Measurements from ENCODE around the gene TADA2A.

TADA2A gene

DNA sequence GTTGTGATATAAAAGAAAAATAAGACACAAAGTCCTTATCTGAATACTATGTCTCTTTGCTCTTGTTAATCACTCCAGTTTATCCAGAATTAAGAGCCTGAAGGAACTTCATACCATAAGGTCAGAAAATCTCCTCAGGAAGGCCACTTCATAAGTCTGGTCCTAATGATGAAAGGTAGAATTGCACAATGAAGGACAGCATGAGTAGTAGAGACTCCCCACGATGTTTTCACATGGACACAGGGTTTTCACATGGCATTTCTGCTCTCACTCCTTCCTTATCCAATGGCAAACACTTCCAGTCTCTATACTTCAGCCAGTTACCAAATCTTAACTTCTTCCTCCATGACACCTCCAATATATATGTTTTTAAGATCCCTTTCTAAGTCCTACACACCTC is 41.1 kb upstream of the TADA2A start:
- TF ChIP-seq, protein P1, sequence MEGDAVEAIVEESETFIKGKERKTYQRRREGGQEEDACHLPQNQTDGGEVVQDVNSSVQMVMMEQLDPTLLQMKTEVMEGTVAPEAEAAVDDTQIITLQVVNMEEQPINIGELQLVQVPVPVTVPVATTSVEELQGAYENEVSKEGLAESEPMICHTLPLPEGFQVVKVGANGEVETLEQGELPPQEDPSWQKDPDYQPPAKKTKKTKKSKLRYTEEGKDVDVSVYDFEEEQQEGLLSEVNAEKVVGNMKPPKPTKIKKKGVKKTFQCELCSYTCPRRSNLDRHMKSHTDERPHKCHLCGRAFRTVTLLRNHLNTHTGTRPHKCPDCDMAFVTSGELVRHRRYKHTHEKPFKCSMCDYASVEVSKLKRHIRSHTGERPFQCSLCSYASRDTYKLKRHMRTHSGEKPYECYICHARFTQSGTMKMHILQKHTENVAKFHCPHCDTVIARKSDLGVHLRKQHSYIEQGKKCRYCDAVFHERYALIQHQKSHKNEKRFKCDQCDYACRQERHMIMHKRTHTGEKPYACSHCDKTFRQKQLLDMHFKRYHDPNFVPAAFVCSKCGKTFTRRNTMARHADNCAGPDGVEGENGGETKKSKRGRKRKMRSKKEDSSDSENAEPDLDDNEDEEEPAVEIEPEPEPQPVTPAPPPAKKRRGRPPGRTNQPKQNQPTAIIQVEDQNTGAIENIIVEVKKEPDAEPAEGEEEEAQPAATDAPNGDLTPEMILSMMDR (IDR thresholded peaks at IDR 0.05; ENCODE audit: low read depth, low read length) = no peak
- no peak for DNase-seq (ENCODE audit: extremely low read depth, low read depth)

DNA sequence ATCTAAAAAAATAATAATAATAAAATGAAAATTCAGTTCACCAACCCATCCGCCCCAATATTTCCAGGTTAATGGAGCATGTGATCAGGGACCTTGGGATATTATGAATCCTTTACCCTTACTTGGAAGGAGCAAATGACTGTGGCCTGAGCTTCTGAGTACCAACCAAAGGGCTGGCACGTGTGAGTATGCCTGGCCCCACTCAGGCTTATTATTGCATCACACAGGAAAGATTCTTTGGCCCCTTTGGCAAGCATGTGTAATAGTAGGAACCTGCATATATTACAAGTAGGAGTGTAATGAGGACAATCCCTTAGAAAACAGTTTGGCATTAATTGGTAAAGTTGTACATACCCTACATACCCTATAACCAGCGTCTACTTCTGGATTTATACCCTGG is 38.1 kb upstream of the TADA2A start:
- DNase-seq (ENCODE audit: extremely low read depth, low read depth) = no peak
- TF ChIP-seq, protein P1 (IDR thresholded peaks at IDR 0.05; ENCODE audit: low read depth, low read length) = no peak

DNA sequence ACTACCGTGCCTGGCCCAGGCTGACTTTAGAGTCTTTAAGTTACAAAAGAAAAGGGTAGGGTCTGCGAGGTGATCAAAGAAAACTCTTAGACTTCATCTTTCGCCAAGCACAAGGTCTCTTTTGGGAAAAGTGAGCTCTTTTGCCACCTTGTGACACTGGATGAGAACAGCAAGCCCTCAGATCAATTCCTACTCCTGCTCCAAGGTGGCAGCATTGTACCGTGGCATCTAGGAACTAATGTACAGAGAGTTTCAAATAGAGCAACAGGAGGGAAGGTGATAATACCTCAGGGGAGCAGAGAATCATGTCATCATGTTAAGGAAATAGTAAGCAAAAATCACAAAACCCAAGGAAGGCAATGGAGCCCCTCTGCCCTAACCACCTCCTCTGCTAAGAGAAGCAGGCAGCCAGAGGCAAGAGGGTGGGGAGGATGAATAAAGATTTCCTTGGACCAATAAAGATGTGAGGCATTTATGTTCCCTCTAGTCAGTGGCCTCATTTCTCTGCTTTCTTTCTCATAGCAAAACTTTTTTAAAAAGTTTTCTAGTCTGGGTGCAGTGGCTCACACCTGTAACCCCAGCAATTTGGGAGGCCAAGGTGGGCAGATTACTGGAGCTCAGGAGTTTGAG is 33.0 kb upstream of the TADA2A start:
- TF ChIP-seq, protein P1 (IDR thresholded peaks at IDR 0.05; ENCODE audit: low read depth, low read length) = no peak; the same call in none of the 2 replicates
- DNase-seq (ENCODE audit: extremely low read depth, low read depth) = peak; percentile 58

DNA sequence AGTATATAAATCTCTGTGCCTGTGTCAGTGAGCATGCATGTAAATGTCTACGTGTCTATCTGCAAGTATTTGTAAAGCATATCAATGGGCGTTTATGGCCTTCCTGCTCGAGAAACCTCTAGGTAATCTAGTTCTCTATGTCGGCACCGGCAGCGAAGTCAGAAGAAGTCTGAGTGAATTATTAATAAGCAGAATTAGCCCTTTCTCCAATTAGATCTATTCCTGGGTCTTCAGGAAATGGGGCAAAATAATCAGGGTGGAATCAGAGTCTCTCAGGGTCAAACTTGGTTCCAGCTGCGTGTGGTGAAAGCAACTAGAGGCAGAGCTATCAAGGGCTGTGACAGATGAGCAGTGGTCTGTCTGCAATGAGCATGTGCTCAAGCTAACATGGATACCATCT is 31.0 kb upstream of the TADA2A start, which contains the start of gene C17orf78:
C17orf78 (plus strand) TSS at position 280 of the 400 bp plus-strand sequence; CDS start at position 388, 108 bp downstream.
- no peak for DNase-seq (ENCODE audit: extremely low read depth, low read depth)
- TF ChIP-seq, protein P1 (IDR thresholded peaks at IDR 0.05; ENCODE audit: low read depth, low read length) = no peak

DNA sequence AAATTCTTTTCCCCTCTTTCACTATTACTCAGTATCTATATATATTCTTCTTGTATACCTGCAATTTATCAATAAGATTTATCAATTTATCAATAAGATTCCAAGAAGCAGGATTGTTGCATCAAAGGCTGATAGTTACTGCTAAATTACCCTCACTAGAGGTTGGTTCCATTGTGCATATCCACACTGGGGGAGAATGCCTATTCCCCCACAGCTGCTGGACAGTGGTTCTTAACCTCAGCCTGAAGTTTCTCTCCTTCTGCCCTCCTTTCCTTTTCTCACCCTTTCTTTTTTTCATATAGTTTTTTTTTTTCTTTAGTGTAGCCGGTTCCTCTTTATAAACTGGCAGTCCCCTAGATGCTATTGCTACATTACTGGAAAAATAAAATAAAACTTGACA is 24.6 kb upstream of the TADA2A start:
- no peak for DNase-seq (ENCODE audit: extremely low read depth, low read depth)
- TF ChIP-seq, protein P1 (IDR thresholded peaks at IDR 0.05; ENCODE audit: low read depth, low read length) = no peak

DNA sequence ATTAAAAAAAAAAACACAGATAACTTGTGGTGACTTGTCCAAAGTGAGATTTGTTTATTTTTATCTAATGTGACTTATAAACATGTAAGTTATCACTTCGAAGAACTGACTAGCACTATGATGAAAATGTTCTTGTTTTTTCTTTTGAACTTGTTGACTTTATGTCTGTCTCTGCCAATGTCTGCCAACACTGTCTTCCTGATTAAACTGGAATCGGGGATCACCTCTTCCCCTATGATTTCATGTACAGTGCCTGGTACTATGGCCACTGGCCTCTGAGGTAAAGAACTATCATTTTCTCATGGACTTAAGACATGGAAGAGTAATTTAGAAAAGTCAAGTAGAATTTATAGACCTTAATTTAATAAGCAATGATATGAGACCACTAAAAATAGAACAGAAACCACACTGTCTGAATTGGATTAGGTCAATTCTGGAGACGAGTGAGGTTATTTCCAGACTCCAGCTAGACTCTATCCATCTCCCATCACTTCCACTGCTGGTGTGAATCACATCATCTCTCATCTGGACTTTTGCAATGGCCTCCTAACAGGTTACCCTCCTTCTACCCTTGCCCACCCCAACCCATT is 22.0 kb upstream of the TADA2A start:
- TF ChIP-seq, protein P1 (IDR thresholded peaks at IDR 0.05; ENCODE audit: low read depth, low read length) = no peak
- DNase-seq (ENCODE audit: extremely low read depth, low read depth) = no peak

DNA sequence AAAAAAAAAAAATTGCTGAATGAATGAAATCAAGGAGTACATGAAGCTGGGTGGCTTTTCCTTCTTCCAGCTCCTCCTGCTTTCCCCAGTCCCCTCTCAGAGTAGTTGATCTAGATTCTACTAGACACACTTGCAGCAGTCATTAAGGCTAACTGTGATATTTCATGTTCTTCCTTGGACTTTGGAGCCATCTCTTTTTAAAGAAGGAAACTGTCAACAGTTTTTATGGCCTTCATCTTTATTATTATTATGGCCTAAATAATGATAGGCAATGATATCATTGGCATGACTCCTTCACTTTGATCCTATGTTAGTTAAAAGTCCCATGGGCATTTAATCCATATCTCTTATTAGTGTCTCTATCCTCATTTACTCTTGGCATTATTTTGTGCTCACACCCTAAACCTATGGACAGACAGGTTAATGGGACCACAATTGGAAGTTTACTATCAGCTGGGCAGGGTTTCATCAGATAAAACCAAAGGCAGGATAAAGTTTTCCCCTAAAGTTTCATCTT is 21.2 kb upstream of the TADA2A start:
- TF ChIP-seq, protein P1 (IDR thresholded peaks at IDR 0.05; ENCODE audit: low read depth, low read length) = no peak
- no peak for DNase-seq (ENCODE audit: extremely low read depth, low read depth)
